Measurements from ENCODE around the gene FAM186B.
A peak's percentile ranks its signal among the peaks of the same experiment; 100 is the strongest.

The FAM186B gene

GRCh38 chr12:49599961-49600360 is 5.5 kb downstream of the FAM186B start:
- H3K4me1 ChIP-seq (ENCODE audit: insufficient read depth, low read length): no peaks in the 10 kb centered on the region
- H3K9ac ChIP-seq (ENCODE audit: low read length): no peak overlapping the region
- no peaks in the 10 kb centered on the region for H3K36me3 ChIP-seq (ENCODE audit: insufficient read depth, low read length)

GRCh38 chr12:49598527-49598926 is 6.9 kb downstream of the FAM186B start:
- no peaks in the 10 kb centered on the region for H3K27me3 ChIP-seq (ENCODE audit: control insufficient read depth in 1 of 2, insufficient read depth in 2 of 2, low read length in 2 of 2)
- H3K27ac ChIP-seq (ENCODE audit: low read depth, low read length): no peak overlapping the region
- no peaks in the 10 kb centered on the region for H3K9me3 ChIP-seq (ENCODE audit: low read length)
- no peaks in the 10 kb centered on the region for H3K36me3 ChIP-seq (ENCODE audit: insufficient read depth, low read length)
- no peak overlapping the region for H3K9ac ChIP-seq (ENCODE audit: low read length)
- no peaks in the 10 kb centered on the region for H3K4me1 ChIP-seq (ENCODE audit: insufficient read depth, low read length)
- H3K4me3 ChIP-seq (ENCODE audit: low read depth in 1 of 2, low read length in 2 of 2): no peak overlapping the region

More at GRCh38 chr12:49599961-49600360, 5.5 kb downstream of the FAM186B start:
- Histone ChIP-seq H3K27ac (ENCODE audit: low read depth, low read length) (no peak overlapping the region), H3K9me3 (ENCODE audit: low read length) (no peaks in the 10 kb centered on the region), H3K27me3 (ENCODE audit: control insufficient read depth in 1 of 2, insufficient read depth in 2 of 2, low read length in 2 of 2) (no peaks in the 10 kb centered on the region), H3K4me3 (ENCODE audit: low read depth in 1 of 2, low read length in 2 of 2) (no peak overlapping the region)

GRCh38 chr12:49588721-49589516 is 16.5 kb downstream of the FAM186B start:
- no peak overlapping the region for H3K4me3 ChIP-seq (ENCODE audit: low read depth in 1 of 2, low read length in 2 of 2)
- peaks cover 3% of the 10 kb centered on the region for H3K4me1 ChIP-seq (ENCODE audit: insufficient read depth, low read length)
- no peak overlapping the region for H3K9ac ChIP-seq (ENCODE audit: low read length)
- peaks cover 6% of the 10 kb centered on the region for H3K36me3 ChIP-seq (ENCODE audit: insufficient read depth, low read length)
- H3K27me3 ChIP-seq (ENCODE audit: control insufficient read depth in 1 of 2, insufficient read depth in 2 of 2, low read length in 2 of 2): no peaks in the 10 kb centered on the region
- no peak overlapping the region for H3K27ac ChIP-seq (ENCODE audit: low read depth, low read length)
- no peaks in the 10 kb centered on the region for H3K9me3 ChIP-seq (ENCODE audit: low read length)

GRCh38 chr12:49588281-49588680 is 17.2 kb downstream of the FAM186B start:
- H3K9ac ChIP-seq (ENCODE audit: low read length): no peak overlapping the region
- peaks cover 9% of the 10 kb centered on the region for H3K4me1 ChIP-seq (ENCODE audit: insufficient read depth, low read length)
- H3K27ac ChIP-seq (ENCODE audit: low read depth, low read length): no peak overlapping the region
- H3K36me3 ChIP-seq (ENCODE audit: insufficient read depth, low read length): peaks cover 6% of the 10 kb centered on the region
- H3K4me3 ChIP-seq (ENCODE audit: low read depth in 1 of 2, low read length in 2 of 2): no peak overlapping the region
- H3K27me3 ChIP-seq (ENCODE audit: control insufficient read depth in 1 of 2, insufficient read depth in 2 of 2, low read length in 2 of 2): no peaks in the 10 kb centered on the region
- no peaks in the 10 kb centered on the region for H3K9me3 ChIP-seq (ENCODE audit: low read length)

- Histone ChIP-seq H3K27me3 (ENCODE audit: control insufficient read depth in 1 of 2, insufficient read depth in 2 of 2, low read length in 2 of 2) (no peaks in the 10 kb centered on the region), H3K9me3 (ENCODE audit: low read length) (no peaks in the 10 kb centered on the region), H3K4me1 (ENCODE audit: insufficient read depth, low read length) (peaks cover 17% of the 10 kb centered on the region), H3K36me3 (ENCODE audit: insufficient read depth, low read length) (peaks cover 6% of the 10 kb centered on the region), H3K27ac (ENCODE audit: low read depth, low read length) (no peak overlapping the region), H3K9ac (ENCODE audit: low read length) (no peak overlapping the region), H3K4me3 (ENCODE audit: low read depth in 1 of 2, low read length in 2 of 2) (no peak overlapping the region)
Observed at GRCh38 chr12:49587174-49587908, 18.1 kb downstream of the FAM186B start.

GRCh38 chr12:49585477-49586459 is 19.7 kb downstream of the FAM186B start:
- Histone ChIP-seq H3K9me3 (ENCODE audit: low read length) (no peaks in the 10 kb centered on the region), H3K36me3 (ENCODE audit: insufficient read depth, low read length) (peaks cover 6% of the 10 kb centered on the region), H3K4me1 (ENCODE audit: insufficient read depth, low read length) (peaks cover 24% of the 10 kb centered on the region), H3K9ac (ENCODE audit: low read length) (no peak overlapping the region), H3K27me3 (ENCODE audit: control insufficient read depth in 1 of 2, insufficient read depth in 2 of 2, low read length in 2 of 2) (no peaks in the 10 kb centered on the region), H3K4me3 (ENCODE audit: low read depth in 1 of 2, low read length in 2 of 2) (no peak overlapping the region), H3K27ac (ENCODE audit: low read depth, low read length) (no peak overlapping the region)

- Histone ChIP-seq H3K27me3 (ENCODE audit: control insufficient read depth in 1 of 2, insufficient read depth in 2 of 2, low read length in 2 of 2) (no peaks in the 10 kb centered on the region), H3K9ac (ENCODE audit: low read length) (no peak overlapping the region), H3K4me3 (ENCODE audit: low read depth in 1 of 2, low read length in 2 of 2) (no peak overlapping the region), H3K4me1 (ENCODE audit: insufficient read depth, low read length) (peaks cover 32% of the 10 kb centered on the region), H3K9me3 (ENCODE audit: low read length) (no peaks in the 10 kb centered on the region), H3K27ac (ENCODE audit: low read depth, low read length) (no peak overlapping the region), H3K36me3 (ENCODE audit: insufficient read depth, low read length) (peaks cover 6% of the 10 kb centered on the region)
Observed at GRCh38 chr12:49584591-49584990, 20.8 kb downstream of the FAM186B start.

GRCh38 chr12:49583366-49584094 is 21.9 kb downstream of the FAM186B start:
- no peaks in the 10 kb centered on the region for H3K27me3 ChIP-seq (ENCODE audit: control insufficient read depth in 1 of 2, insufficient read depth in 2 of 2, low read length in 2 of 2)
- no peaks in the 10 kb centered on the region for H3K9me3 ChIP-seq (ENCODE audit: low read length)
- peaks cover 6% of the 10 kb centered on the region for H3K36me3 ChIP-seq (ENCODE audit: insufficient read depth, low read length)
- no peak overlapping the region for H3K9ac ChIP-seq (ENCODE audit: low read length)
- peak overlapping the region; percentile 48 for H3K27ac ChIP-seq (ENCODE audit: low read depth, low read length)
- H3K4me1 ChIP-seq (ENCODE audit: insufficient read depth, low read length): peaks cover 32% of the 10 kb centered on the region
- no peak overlapping the region for H3K4me3 ChIP-seq (ENCODE audit: low read depth in 1 of 2, low read length in 2 of 2)

- Histone ChIP-seq H3K27ac (ENCODE audit: low read depth, low read length) (peak overlapping the region; percentile 48), H3K9ac (ENCODE audit: low read length) (no peak overlapping the region)
Observed at GRCh38 chr12:49582850-49583249, 22.6 kb downstream of the FAM186B start.

GRCh38 chr12:49582201-49582600 is 23.2 kb downstream of the FAM186B start:
- Histone ChIP-seq H3K27ac (ENCODE audit: low read depth, low read length) (peak overlapping the region; percentile 15), H3K4me1 (ENCODE audit: insufficient read depth, low read length) (peaks cover 32% of the 10 kb centered on the region), H3K27me3 (ENCODE audit: control insufficient read depth in 1 of 2, insufficient read depth in 2 of 2, low read length in 2 of 2) (no peaks in the 10 kb centered on the region), H3K9ac (ENCODE audit: low read length) (no peak overlapping the region), H3K9me3 (ENCODE audit: low read length) (no peaks in the 10 kb centered on the region), H3K4me3 (ENCODE audit: low read depth in 1 of 2, low read length in 2 of 2) (no peak overlapping the region), H3K36me3 (ENCODE audit: insufficient read depth, low read length) (peaks cover 6% of the 10 kb centered on the region)

More at GRCh38 chr12:49582850-49583249, 22.6 kb downstream of the FAM186B start:
- Histone ChIP-seq H3K4me3 (ENCODE audit: low read depth in 1 of 2, low read length in 2 of 2) (no peak overlapping the region), H3K36me3 (ENCODE audit: insufficient read depth, low read length) (peaks cover 6% of the 10 kb centered on the region), H3K4me1 (ENCODE audit: insufficient read depth, low read length) (peaks cover 32% of the 10 kb centered on the region), H3K9me3 (ENCODE audit: low read length) (no peaks in the 10 kb centered on the region), H3K27me3 (ENCODE audit: control insufficient read depth in 1 of 2, insufficient read depth in 2 of 2, low read length in 2 of 2) (no peaks in the 10 kb centered on the region)

Data from muscle layer of colon (tissue), 2 donors.